GM12801 (cell line): ENCODE measurements around the gene ATP13A5.

ENCODE experiments used
- CTCF ChIP-seq: IDR thresholded peaks from one replicate; pipeline ENCODE4 v1.5.1; 2011; ENCODE audit warnings: control low read depth; ENCODE audit not compliant: insufficient read length; ENCODE audit errors: extremely low read depth

Gene ATP13A5

GRCh38 chr3:193375614-193376013 lies 2.9 kb downstream of the ATP13A5 start:
- TF ChIP-seq CTCF: no peak

GRCh38 chr3:193372783-193373182 lies 5.8 kb downstream of the ATP13A5 start:
- no peak for TF ChIP-seq CTCF

- TF ChIP-seq CTCF: no peak
Measured at GRCh38 chr3:193367868-193368267, 10.7 kb downstream of the ATP13A5 start.

- no peak for TF ChIP-seq CTCF
Measured at GRCh38 chr3:193357291-193357690, 21.3 kb downstream of the ATP13A5 start.

- no peak for TF ChIP-seq CTCF
Measured at GRCh38 chr3:193354423-193354822, 24.1 kb downstream of the ATP13A5 start.

GRCh38 chr3:193350744-193351143 lies 27.8 kb downstream of the ATP13A5 start:
- TF ChIP-seq CTCF: no peak

GRCh38 chr3:193348686-193349085 lies 29.9 kb downstream of the ATP13A5 start:
- no peak for TF ChIP-seq CTCF
